ENCODE results near the gene TTC8.
"Not testable (repeated sequence)": the region's sequence is repeated elsewhere in the genome, so short reads cannot be mapped to it uniquely, and the experiment has no call there.

Gene TTC8

GRCh38 chr14:88824314-88825077 lies at the start of gene TTC8:
TTC8 (plus strand) TSS chr14:88824651; CDS start chr14:88824708, 57 bp downstream.
- DNase-seq: peak; percentile 71 to 76

GRCh38 chr14:88775532-88775931 lies 48.9 kb upstream of the TTC8 start:
- no peak for DNase-seq

GRCh38 chr14:88785911-88786310 lies 38.5 kb upstream of the TTC8 start:
- no peak for DNase-seq

- no peak for DNase-seq
Measured at GRCh38 chr14:88786715-88787114, 37.7 kb upstream of the TTC8 start.

- not testable (repeated sequence) for DNase-seq
Measured at GRCh38 chr14:88789573-88789972, 34.9 kb upstream of the TTC8 start.

GRCh38 chr14:88790501-88791251 lies 33.8 kb upstream of the TTC8 start:
- DNase-seq: no peak

GRCh38 chr14:88791252-88791621 lies 33.2 kb upstream of the TTC8 start:
- DNase-seq: no peak

- peak; percentile 13 to 24 for DNase-seq
Measured at GRCh38 chr14:88791629-88792472, 32.6 kb upstream of the TTC8 start.

- peak; percentile 76 to 80 for DNase-seq
Measured at GRCh38 chr14:88792473-88793258, 31.8 kb upstream of the TTC8 start, which contains the start of gene EML5. EML5 (minus strand) TSS chr14:88792953; CDS start chr14:88792503, 450 bp downstream.

- no peak for DNase-seq
Measured at GRCh38 chr14:88793259-88793625, 31.2 kb upstream of the TTC8 start.

GRCh38 chr14:88798156-88798555 lies 26.3 kb upstream of the TTC8 start:
- DNase-seq: no peak

- DNase-seq: no peak
Measured at GRCh38 chr14:88799522-88799921, 24.9 kb upstream of the TTC8 start.

- no peak for DNase-seq
Measured at GRCh38 chr14:88802596-88802995, 21.9 kb upstream of the TTC8 start.

- DNase-seq: no peak
Measured at GRCh38 chr14:88804035-88804434, 20.4 kb upstream of the TTC8 start.

- no peak for DNase-seq
Measured at GRCh38 chr14:88804477-88804876, 20.0 kb upstream of the TTC8 start.

- no peak for DNase-seq
Measured at GRCh38 chr14:88808359-88808758, 16.1 kb upstream of the TTC8 start.

- DNase-seq: no peak
Measured at GRCh38 chr14:88815980-88816379, 8.5 kb upstream of the TTC8 start.

- no peak for DNase-seq
Measured at GRCh38 chr14:88818018-88818417, 6.4 kb upstream of the TTC8 start.

- DNase-seq: not testable (repeated sequence)
Measured at GRCh38 chr14:88819674-88820073, 4.8 kb upstream of the TTC8 start.

GRCh38 chr14:88821378-88821777 lies 3.1 kb upstream of the TTC8 start:
- no peak for DNase-seq

- DNase-seq: no peak
Measured at GRCh38 chr14:88821888-88822287, 2.6 kb upstream of the TTC8 start.

- DNase-seq: no peak
Measured at GRCh38 chr14:88823968-88824313, 510 bp upstream of the TTC8 start.

- DNase-seq: no peak
Measured at GRCh38 chr14:88825078-88825458, 617 bp downstream of the TTC8 start.

All from stimulated activated CD4-positive, alpha-beta T cell treated with anti-CD3 and anti-CD28 coated beads, Interleukin-2, amount 100 ng/mL, for 48 hours (primary cell).